GM18508 (cell line): Measurements from ENCODE around the gene MAN1A1.

ENCODE experiments used
- ATAC-seq: cut with Tn5 transposase; IDR thresholded peaks from one replicate; pipeline ENCODE4 v1.9.1; 2021; ENCODE audit warnings: moderate number of reproducible peaks; ENCODE audit not compliant: insufficient read depth, unreplicated experiment

The MAN1A1 gene

GRCh38 chr6:119129148-119129967 lies 220.2 kb downstream of the MAN1A1 start:
- ATAC-seq, result peak; percentile 78

DNA sequence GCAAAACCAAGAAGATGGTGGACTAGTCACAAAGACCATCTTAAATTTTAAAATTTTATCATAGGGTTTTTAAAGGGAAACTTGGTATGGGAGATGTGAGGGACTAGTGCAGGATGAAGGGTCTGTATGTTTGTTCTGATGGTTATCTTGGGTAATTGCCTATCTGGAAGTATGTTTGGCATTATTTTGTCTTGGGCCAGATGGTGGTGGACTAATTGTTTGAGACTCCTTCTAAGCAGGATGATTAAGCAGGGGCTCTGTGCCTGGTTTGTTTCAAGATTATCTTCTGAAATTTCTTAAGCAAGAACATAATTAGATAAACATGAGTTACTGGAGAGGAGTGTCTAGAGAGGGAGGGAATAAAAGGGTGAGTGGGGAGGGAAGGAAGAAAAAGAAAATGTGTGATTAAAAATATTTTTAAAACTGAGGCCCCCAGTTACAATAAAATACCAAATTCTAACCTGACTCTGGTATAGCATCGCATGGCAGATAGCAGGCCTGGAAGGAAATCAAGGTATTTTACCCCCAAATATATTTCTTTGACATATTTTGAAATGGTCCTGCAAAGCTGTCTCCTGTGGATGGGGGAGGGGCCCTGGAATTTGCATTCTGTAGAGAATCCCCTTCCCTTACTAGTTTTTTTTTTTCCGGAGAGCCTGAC lies 221.2 kb downstream of the MAN1A1 start:
- no peak for ATAC-seq

- ATAC-seq, result no peak
Measured at GRCh38 chr6:119127627-119128026, 221.9 kb downstream of the MAN1A1 start.
